NCI-H1694 (cell line): Measurements from ENCODE around the gene ARRDC3.
"Not testable (repeated sequence)": the region's sequence is repeated elsewhere in the genome, so short reads cannot be mapped to it uniquely, and the experiment has no call there.

Source experiments
- DNase-seq: peaks from one replicate; lab custom pipeline; 2025; lab: John Stamatoyannopoulos, UW

Gene ARRDC3

DNA sequence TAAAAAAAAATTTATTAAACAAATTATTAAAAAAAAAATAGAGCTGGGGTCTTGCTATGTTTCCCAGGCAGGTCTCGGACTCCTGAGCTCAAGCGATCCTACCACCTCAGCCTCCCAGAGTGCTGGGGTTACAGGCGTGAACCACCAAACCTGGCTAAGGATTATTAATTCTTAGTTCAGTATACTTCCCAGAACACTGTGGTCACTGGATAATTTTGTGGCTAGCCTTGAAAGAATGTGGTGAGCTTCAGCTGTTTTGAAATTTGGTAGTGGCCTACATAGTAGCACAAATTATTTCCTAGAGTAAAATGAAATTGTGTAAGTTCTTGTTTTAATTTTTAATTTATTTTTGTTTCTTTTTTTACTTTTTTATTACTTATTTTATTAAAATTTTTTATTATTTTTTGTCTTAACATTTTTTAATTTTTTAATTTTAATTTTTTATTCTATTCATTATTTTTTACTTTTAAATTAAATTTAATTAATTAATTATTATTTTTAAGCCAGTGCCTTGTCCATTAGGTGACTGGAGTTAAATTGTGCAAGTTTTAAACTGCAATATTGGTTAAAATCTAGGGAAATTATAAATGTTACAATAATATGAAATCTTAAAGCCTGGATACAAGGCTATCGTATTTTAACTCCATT, 23.0 kb downstream of the ARRDC3 start:
- no peak for DNase-seq

- no peak for DNase-seq
Measured at GRCh38 chr5:91357806-91358205, 25.3 kb downstream of the ARRDC3 start.

DNA sequence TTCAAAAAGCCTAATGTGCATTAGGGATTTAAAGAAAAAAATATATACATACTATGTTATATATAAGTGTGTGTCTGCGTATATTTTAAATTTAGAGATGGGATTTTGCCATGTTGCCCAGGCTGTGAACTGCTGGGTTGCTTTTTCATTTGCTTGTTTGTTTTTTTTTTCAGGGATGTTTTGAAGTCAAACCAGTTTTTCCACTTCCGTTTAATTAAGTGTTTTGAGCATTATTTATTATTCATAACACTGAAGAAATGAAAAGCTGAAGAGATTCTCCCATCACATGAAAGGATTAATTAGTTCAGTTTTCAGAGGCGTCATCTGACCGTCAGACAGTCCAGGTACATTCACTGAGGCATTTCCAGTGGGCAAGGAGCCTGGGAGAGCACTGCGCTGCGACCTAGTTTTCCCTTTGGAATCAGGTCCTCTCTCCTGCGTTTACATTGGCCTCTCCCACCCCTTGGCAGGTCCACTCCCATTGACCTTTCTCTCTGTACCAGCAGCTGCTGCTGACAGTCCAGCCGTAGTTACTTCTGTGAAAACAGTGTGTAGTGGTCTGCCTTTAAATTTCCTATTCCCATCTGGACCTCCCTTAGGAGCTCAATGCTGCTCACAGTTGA, 26.0 kb downstream of the ARRDC3 start:
- DNase-seq, result no peak

GRCh38 chr5:91354867-91355266, 28.2 kb downstream of the ARRDC3 start:
- not testable (repeated sequence) for DNase-seq

- DNase-seq, result no peak
Measured at GRCh38 chr5:91352831-91353695, 30.1 kb downstream of the ARRDC3 start.

DNA sequence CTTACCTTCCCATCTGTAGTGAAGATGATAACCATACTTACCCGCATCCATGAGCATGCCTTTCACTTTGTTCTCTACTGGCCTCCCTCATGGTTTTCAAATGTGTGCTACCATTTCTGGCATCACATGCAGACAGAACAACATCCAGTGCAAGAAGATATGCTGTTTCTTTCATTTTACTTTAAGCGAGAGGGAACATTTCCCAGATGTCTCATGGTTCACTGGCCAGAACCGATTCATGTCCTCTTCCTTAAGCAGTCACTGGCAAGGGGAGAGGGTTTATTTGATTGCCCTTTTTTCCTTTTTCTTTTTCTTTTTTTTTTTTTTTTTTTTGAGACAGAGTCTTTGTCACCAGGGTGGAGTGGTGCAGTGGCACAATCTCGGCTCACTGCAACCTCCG, 37.7 kb downstream of the ARRDC3 start:
- no peak for DNase-seq

GRCh38 chr5:91344661-91345200, 38.4 kb downstream of the ARRDC3 start:
- DNase-seq, result not testable (repeated sequence)

GRCh38 chr5:91343916-91344315, 39.2 kb downstream of the ARRDC3 start:
- no peak for DNase-seq

GRCh38 chr5:91342931-91343330, 40.2 kb downstream of the ARRDC3 start:
- DNase-seq, result not testable (repeated sequence)

GRCh38 chr5:91341154-91341553, 42.0 kb downstream of the ARRDC3 start:
- DNase-seq, result no peak

DNA sequence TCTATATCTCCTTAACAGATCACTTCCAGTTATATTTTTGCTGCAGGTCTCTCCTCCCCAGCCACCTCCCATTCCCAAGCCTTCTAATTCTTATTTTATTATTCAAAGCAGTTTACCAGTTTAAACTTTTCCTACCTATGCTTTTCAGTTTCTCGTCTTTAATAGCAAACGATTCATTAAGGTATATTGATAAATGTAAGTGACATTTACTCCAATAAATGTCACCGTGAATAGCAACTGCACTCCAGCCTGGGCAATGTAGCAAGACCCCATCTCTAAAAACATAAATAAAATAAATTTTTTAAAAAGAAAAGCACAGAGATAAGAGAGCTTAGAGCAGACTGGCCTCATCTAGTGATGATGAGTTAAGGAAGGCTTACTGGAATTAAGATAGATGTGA, 42.6 kb downstream of the ARRDC3 start:
- no peak for DNase-seq

- DNase-seq, result no peak
Measured at GRCh38 chr5:91339063-91339705, 43.9 kb downstream of the ARRDC3 start.

GRCh38 chr5:91332267-91333045, 50.7 kb downstream of the ARRDC3 start:
- DNase-seq, result no peak

DNA sequence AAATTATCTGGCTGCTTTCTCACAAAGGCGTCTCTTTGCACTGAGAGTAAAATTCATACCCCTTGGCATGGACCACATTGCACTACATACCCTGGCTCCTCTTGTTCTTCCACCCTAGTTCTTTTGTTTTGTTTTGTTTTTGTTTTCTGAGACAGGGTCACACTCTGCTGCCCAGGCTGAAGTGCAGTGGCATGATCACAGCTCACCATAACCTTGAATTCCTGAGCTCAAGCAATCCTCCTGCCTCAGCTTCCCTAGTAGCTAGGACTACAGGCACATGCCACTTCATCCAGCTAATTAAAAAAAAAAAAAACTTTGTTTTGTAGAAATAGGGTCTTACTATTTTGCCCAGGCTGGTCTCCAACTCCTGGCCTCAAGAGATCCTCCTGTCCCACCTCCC, 51.4 kb downstream of the ARRDC3 start:
- no peak for DNase-seq

- no peak for DNase-seq
Measured at GRCh38 chr5:91329283-91329682, 53.8 kb downstream of the ARRDC3 start.

DNA sequence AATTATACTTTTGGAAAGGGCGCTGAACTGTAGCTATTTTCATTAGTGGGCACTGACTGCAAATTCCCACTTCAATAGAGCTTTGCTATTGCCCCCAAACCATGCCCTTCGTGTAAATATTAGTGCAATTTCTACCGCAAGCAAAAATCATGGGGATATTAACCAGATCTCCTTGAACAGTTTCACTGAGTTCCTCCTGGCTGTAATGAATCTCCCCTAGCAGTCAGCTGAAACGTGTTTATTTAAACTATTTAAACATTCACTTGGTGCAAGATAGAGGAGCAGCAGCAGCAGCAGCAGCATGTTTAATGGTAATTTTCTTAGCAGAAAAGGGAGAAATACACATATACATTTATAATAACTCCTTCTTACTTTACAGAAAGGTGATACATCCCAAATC, 54.4 kb downstream of the ARRDC3 start:
- DNase-seq, result no peak

DNA sequence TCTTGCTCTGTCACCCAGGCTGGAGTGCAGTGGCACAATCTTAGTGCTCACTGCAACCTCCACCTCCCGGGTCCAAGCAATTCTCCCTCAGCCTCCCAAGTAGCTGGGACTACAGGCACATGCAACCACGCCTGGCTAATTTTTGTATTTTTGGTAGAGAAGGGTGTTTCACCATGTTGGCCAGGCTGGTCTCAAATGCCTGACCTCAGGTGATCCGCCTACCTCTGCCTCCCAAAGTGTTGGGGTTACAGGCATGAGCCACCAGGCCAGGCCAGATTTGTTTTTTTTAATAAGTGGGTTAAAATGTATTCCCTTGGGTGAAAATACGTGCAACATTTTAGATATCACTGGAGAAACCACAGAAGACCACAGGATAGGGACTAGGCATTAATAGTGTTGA, 60.1 kb downstream of the ARRDC3 start:
- not testable (repeated sequence) for DNase-seq

- no peak for DNase-seq
Measured at GRCh38 chr5:91319667-91320066, 63.5 kb downstream of the ARRDC3 start.

DNA sequence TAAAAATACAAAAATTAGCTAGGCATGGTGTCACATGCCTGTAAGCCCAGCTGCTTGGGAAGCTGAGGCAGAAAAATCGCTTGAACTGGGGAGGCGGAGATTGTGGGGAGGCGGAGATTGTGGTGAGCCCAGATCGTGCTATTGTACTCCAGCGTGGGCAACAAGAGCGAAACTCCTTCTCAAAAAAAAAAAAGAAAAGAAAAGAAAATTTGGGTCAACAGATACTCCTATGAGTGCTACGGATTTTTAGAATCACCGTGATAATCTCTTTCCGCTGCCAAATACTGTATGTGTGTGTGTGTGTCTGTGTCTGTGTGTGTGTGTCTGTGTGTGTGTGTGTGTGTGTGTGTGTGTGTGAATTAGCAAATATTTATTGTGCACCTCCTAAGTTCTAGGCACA, 64.4 kb downstream of the ARRDC3 start:
- no peak for DNase-seq
